SJSA1 (cell line): ENCODE data around the gene DLL4. TPM values are rescaled to one million over a fixed set of nuclear protein-coding genes. Genes with fewer than 3 reads are reported as not detected.
"Not testable (repeated sequence)": the region's sequence is repeated elsewhere in the genome, so short reads cannot be mapped to it uniquely, and the experiment has no call there.

Experiments used
- DNase-seq, 2 experiments: peaks; one replicate each; pipeline ENCODE4 v3.0.0-alpha.2; 2015 to 2020; ENCODE audit warnings: low spot score in 2 of 2, low read depth in 1 of 2
- H3K27ac ChIP-seq: fragments of 250-450 bp; sonication (Bioruptor Pico); 2 replicates; pipeline ENCODE4 v1.5.1; 2020; ENCODE audit warnings: mild to moderate bottlenecking, moderate library complexity
- H3K27me3 ChIP-seq: fragments of 250-450 bp; sonication (Bioruptor Pico); replicated peaks from 2 replicates; pipeline ENCODE4 v1.5.1; 2020; ENCODE audit warnings: mild to moderate bottlenecking, moderate library complexity
- H3K36me3 ChIP-seq: fragments of 250-450 bp; sonication (Bioruptor Pico); 2 replicates; pipeline ENCODE4 v1.5.1; 2020; ENCODE audit warnings: mild to moderate bottlenecking
- H3K4me1 ChIP-seq: fragments of 250-450 bp; sonication (Bioruptor Pico); replicated peaks from 2 replicates; pipeline ENCODE4 v1.6.1; 2021; ENCODE audit warnings: mild to moderate bottlenecking
- H3K4me3 ChIP-seq: fragments of 250-450 bp; sonication (Bioruptor Pico); 2 replicates; pipeline ENCODE4 v1.5.1; 2020; ENCODE audit warnings: mild to moderate bottlenecking
- H3K9me3 ChIP-seq: fragments of 250-450 bp; sonication (Bioruptor Pico); replicated peaks from 2 replicates; pipeline ENCODE4 v1.5.1; 2020; ENCODE audit warnings: mild to moderate bottlenecking
- total RNA-seq: library from RNA; depleted of rRNA; stranded (reverse); fragments of >200 nt; shearing (Covaris generic); gene quantifications from 2 replicates; pipeline ENCODE4 v1.2.3, GENCODE V29; 2014

DLL4 gene
- total RNA-seq, 1 experiment from 2014 or later: not detected

GRCh38 chr15:40960151-40960885 lies 31.2 kb downstream of the DLL4 start:
- DNase-seq: no peak
- Histone ChIP-seq H3K27me3 (no peaks in the 10 kb centered on the region), H3K27ac (no peak overlapping the region), H3K4me1 (0 out of 2 replicates have a peak, but pooled peaks cover 3% of the 10 kb centered on the region), H3K36me3 (no peaks in the 10 kb centered on the region), H3K4me3 (no peak overlapping the region), H3K9me3 (no peaks in the 10 kb centered on the region)

- no peak overlapping the region for H3K27ac ChIP-seq
- H3K36me3 ChIP-seq: no peaks in the 10 kb centered on the region
- H3K4me3 ChIP-seq: no peak overlapping the region
- peaks cover 6% of the 10 kb centered on the region for H3K4me1 ChIP-seq
- no peaks in the 10 kb centered on the region for H3K9me3 ChIP-seq
- no peaks in the 10 kb centered on the region for H3K27me3 ChIP-seq
- no peak for DNase-seq
Measured at GRCh38 chr15:40960925-40961324, 31.8 kb downstream of the DLL4 start.

GRCh38 chr15:40961740-40962139 lies 32.6 kb downstream of the DLL4 start:
- not testable (repeated sequence) for H3K27me3 ChIP-seq, DNase-seq, H3K4me3 ChIP-seq, H3K36me3 ChIP-seq, H3K9me3 ChIP-seq, H3K27ac ChIP-seq
- H3K4me1 ChIP-seq: peaks cover 13% of the 10 kb centered on the region

GRCh38 chr15:40962317-40962716 lies 33.2 kb downstream of the DLL4 start:
- not testable (repeated sequence) for H3K4me3 ChIP-seq, H3K9me3 ChIP-seq, H3K36me3 ChIP-seq, DNase-seq, H3K27ac ChIP-seq, H3K27me3 ChIP-seq
- peaks cover 13% of the 10 kb centered on the region for H3K4me1 ChIP-seq

- Histone ChIP-seq H3K4me3 (no peak overlapping the region), H3K27ac (no peak overlapping the region), H3K9me3 (no peaks in the 10 kb centered on the region), H3K4me1 (peaks cover 14% of the 10 kb centered on the region), H3K27me3 (no peaks in the 10 kb centered on the region), H3K36me3 (no peaks in the 10 kb centered on the region)
- no peak for DNase-seq
Measured at GRCh38 chr15:40963201-40963600, 34.1 kb downstream of the DLL4 start.

- no peak for DNase-seq
- H3K9me3 ChIP-seq: no peaks in the 10 kb centered on the region
Measured at GRCh38 chr15:40964006-40964405, 34.9 kb downstream of the DLL4 start.

GRCh38 chr15:40964634-40965033 lies 35.5 kb downstream of the DLL4 start:
- Histone ChIP-seq H3K36me3 (no peaks in the 10 kb centered on the region), H3K27ac (no peak overlapping the region), H3K27me3 (no peaks in the 10 kb centered on the region), H3K4me3 (no peak overlapping the region), H3K4me1 (peaks cover 18% of the 10 kb centered on the region), H3K9me3 (no peaks in the 10 kb centered on the region)
- no peak for DNase-seq

More at GRCh38 chr15:40964006-40964405, 34.9 kb downstream of the DLL4 start:
- no peak overlapping the region for H3K27ac ChIP-seq
- no peak overlapping the region for H3K4me3 ChIP-seq
- no peaks in the 10 kb centered on the region for H3K36me3 ChIP-seq
- no peaks in the 10 kb centered on the region for H3K27me3 ChIP-seq
- peaks cover 18% of the 10 kb centered on the region for H3K4me1 ChIP-seq

GRCh38 chr15:40968290-40969085 lies 39.3 kb downstream of the DLL4 start:
- no peaks in the 10 kb centered on the region for H3K27me3 ChIP-seq
- no peak overlapping the region for H3K27ac ChIP-seq
- H3K4me1 ChIP-seq: peaks cover 15% of the 10 kb centered on the region
- no peaks in the 10 kb centered on the region for H3K36me3 ChIP-seq
- no peak overlapping the region for H3K4me3 ChIP-seq
- peak in 1 of 2 experiments; percentile 15 for DNase-seq
- H3K9me3 ChIP-seq: no peaks in the 10 kb centered on the region

GRCh38 chr15:40969363-40969762 lies 40.2 kb downstream of the DLL4 start:
- H3K4me3 ChIP-seq: no peak overlapping the region
- no peak overlapping the region for H3K27ac ChIP-seq
- no peak for DNase-seq
- H3K9me3 ChIP-seq: no peaks in the 10 kb centered on the region
- H3K27me3 ChIP-seq: no peaks in the 10 kb centered on the region
- no peaks in the 10 kb centered on the region for H3K36me3 ChIP-seq
- peaks cover 15% of the 10 kb centered on the region for H3K4me1 ChIP-seq

- H3K36me3 ChIP-seq: peaks cover 37% of the 10 kb centered on the region
- no peaks in the 10 kb centered on the region for H3K4me1 ChIP-seq
- no peak overlapping the region for H3K4me3 ChIP-seq
- no peaks in the 10 kb centered on the region for H3K27me3 ChIP-seq
- no peak overlapping the region for H3K27ac ChIP-seq
- no peak for DNase-seq
- H3K9me3 ChIP-seq: no peaks in the 10 kb centered on the region
Measured at GRCh38 chr15:40974879-40975278, 45.7 kb downstream of the DLL4 start.

GRCh38 chr15:40976819-40977218 lies 47.7 kb downstream of the DLL4 start:
- H3K4me3 ChIP-seq: no peak overlapping the region
- H3K27me3 ChIP-seq: no peaks in the 10 kb centered on the region
- peaks cover 56% of the 10 kb centered on the region for H3K36me3 ChIP-seq
- no peaks in the 10 kb centered on the region for H3K9me3 ChIP-seq
- no peak overlapping the region for H3K27ac ChIP-seq
- DNase-seq: no peak
- peaks cover 4% of the 10 kb centered on the region for H3K4me1 ChIP-seq

GRCh38 chr15:40978141-40978540 lies 49.0 kb downstream of the DLL4 start:
- no peaks in the 10 kb centered on the region for H3K27me3 ChIP-seq
- H3K27ac ChIP-seq: no peak overlapping the region
- peaks cover 17% of the 10 kb centered on the region for H3K4me1 ChIP-seq
- no peaks in the 10 kb centered on the region for H3K9me3 ChIP-seq
- H3K4me3 ChIP-seq: no peak overlapping the region
- no peak for DNase-seq
- peaks cover 66% of the 10 kb centered on the region for H3K36me3 ChIP-seq

GRCh38 chr15:40978562-40978961 lies 49.4 kb downstream of the DLL4 start:
- no peaks in the 10 kb centered on the region for H3K9me3 ChIP-seq
- H3K4me3 ChIP-seq: no peak overlapping the region
- no peak for DNase-seq
- peaks cover 70% of the 10 kb centered on the region for H3K36me3 ChIP-seq
- peaks cover 21% of the 10 kb centered on the region for H3K4me1 ChIP-seq
- H3K27ac ChIP-seq: no peak overlapping the region
- H3K27me3 ChIP-seq: no peaks in the 10 kb centered on the region

- H3K27me3 ChIP-seq: no peaks in the 10 kb centered on the region
- no peaks in the 10 kb centered on the region for H3K9me3 ChIP-seq
- H3K4me3 ChIP-seq: no peak overlapping the region
- peaks cover 94% of the 10 kb centered on the region for H3K36me3 ChIP-seq
- peaks cover 46% of the 10 kb centered on the region for H3K4me1 ChIP-seq
- DNase-seq: no peak
- no peak overlapping the region for H3K27ac ChIP-seq
Measured at GRCh38 chr15:40981186-40981585, 52.0 kb downstream of the DLL4 start.
